Sigmoid colon (tissue), 7 donors: ENCODE data around the gene C5AR2. TPM values are rescaled to one million over a fixed set of nuclear protein-coding genes. Genes with fewer than 3 reads are reported as not detected.

Experiments
- DNase-seq: peaks from one replicate; pipeline ENCODE4 v3.0.0-alpha.2; 2019
- H3K27ac ChIP-seq, 4 donors: fragments of 200-600 bp; sonication (generic); one replicate each; pipeline ENCODE4 v1.5.1; 2016 to 2019; ENCODE audit warnings: mild to moderate bottlenecking in 1 of 4
- H3K27me3 ChIP-seq, 3 donors: fragments of 200-600 bp; sonication (generic); one replicate each; pipeline ENCODE4 v1.5.1; 2019; ENCODE audit warnings: mild to moderate bottlenecking in 1 of 3
- H3K36me3 ChIP-seq, 4 donors: fragments of 200-600 bp; sonication (generic); one replicate each; pipeline ENCODE4 v1.5.1; 2016 to 2019
- H3K4me1 ChIP-seq, 4 donors: fragments of 200-600 bp; sonication (generic); one replicate each; pipeline ENCODE4 v1.5.1; 2017 to 2019
- H3K4me3 ChIP-seq, 4 donors: fragments of 200-600 bp; sonication (generic); one replicate each; pipeline ENCODE4 v1.5.1; 2017 to 2019; ENCODE audit warnings: mild to moderate bottlenecking in 2 of 4, moderate library complexity in 1 of 4
- H3K9me3 ChIP-seq, 4 donors: fragments of 200-600 bp in 3 of 4; sonication (generic) in 3 of 4; one replicate each; pipeline versions ENCODE4 v1.5.1 to v1.6.1; 2013 to 2019
- EP300 ChIP-seq, 4 donors: sonication (generic); formaldehyde crosslinking; IDR thresholded peaks; one replicate each; pipeline ENCODE4 v1.6.1; 2017; ENCODE audit warnings: antibody characterized with exemption in 4 of 4
- POLR2A ChIP-seq, 2 donors: fragments of 450-650 bp; IDR thresholded peaks; one replicate each; pipeline ENCODE4 v1.6.1; 2016; ENCODE audit warnings: antibody characterized with exemption in 2 of 2, mild to moderate bottlenecking in 2 of 2, moderate library complexity in 2 of 2
- POLR2AphosphoS5 ChIP-seq, 4 donors: sonication (generic); formaldehyde crosslinking; IDR thresholded peaks; one replicate each; pipeline ENCODE4 v1.6.1; 2017; ENCODE audit warnings: antibody characterized with exemption in 4 of 4
- WGBS, 2 donors: extraction: QIAGEN DNeasy Blood & Tissue Kit; methylation state at CpG; one replicate each; pipeline ENCODE4 v1.1.7; 2013; 5-methylcytosine and 5-hydroxymethylcytosine counted together
- intact Hi-C: fragments of 100-400 bp; cut with DNase I; formaldehyde crosslinking; loops from one replicate; pipeline ENCODE4 v1.15.1; 2023
- polyA plus RNA-seq, 3 donors: library from polyadenylated mRNA; stranded (reverse); fragments of 200-250 nt; gene quantifications; one replicate each; pipeline ENCODE4 v1.2.3, GENCODE V29; 2013
- total RNA-seq, 4 donors: library from RNA; depleted of rRNA; stranded (reverse); fragments of >200 nt; gene quantifications; one replicate each; pipeline ENCODE4 v1.1.0, GENCODE V29; 2016
- TF ChIP-seq, protein P1 (sequence below), 4 experiments: fragments of 450-650 bp in 3 of 4; fragments of 200-600 bp in 1 of 4; IDR thresholded peaks; one replicate each; pipeline ENCODE4 v1.5.1; 2016 to 2019; ENCODE audit warnings: antibody characterized with exemption in 4 of 4, mild to moderate bottlenecking in 3 of 4, moderate library complexity in 2 of 4
- donor health status: healthy with polysubstance abuse.
- donor health status: Bipolar disorder and iron deficiency.
- donor health status: healthy.

Gene C5AR2
- total and polyA plus RNA-seq, 7 donors = 0.60 to 2.7 (median 1.4) TPM

DNA sequence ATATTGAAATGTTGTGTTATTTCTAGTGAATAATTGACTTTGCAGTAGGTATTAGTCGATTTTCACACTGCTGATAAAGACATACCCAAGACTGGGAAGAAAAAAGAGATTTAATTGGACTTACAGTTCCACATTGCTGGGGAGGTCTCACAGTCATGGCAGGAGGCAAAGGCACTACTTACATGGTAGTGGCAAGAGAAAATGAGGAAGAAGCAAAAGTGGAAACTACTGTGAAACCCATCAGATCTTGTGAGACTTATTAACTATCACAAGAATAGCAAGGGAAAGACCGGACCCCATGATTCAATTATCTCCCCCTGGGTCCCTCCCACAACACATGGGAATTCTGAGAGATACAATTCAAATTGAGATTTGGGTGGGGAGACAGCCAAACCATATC is 9.9 kb upstream of the C5AR2 start:
- Histone ChIP-seq H3K36me3 (no peaks in the 10 kb centered on the region), H3K27me3 (peaks cover 0 to 12% (median 10%) of the 10 kb centered on the region in 3 donors), H3K4me1 (no peaks in the 10 kb centered on the region), H3K27ac (peak overlapping the region in 2 of 4 donors; percentile 11 to 42), H3K4me3 (no peak overlapping the region), H3K9me3 (no peaks in the 10 kb centered on the region)
- no peak for DNase-seq
- 63 to 78% methylated on average over 2 of the region's 2 CpGs for WGBS, 2 donors
- no peak for TF ChIP-seq POLR2A (IDR thresholded peaks at IDR 0.05)
- peak in 1 of 4 donors; percentile 12 for TF ChIP-seq POLR2AphosphoS5 (IDR thresholded peaks at IDR 0.05)
- no peak for TF ChIP-seq EP300 (IDR thresholded peaks at IDR 0.05)
- intact Hi-C loops = no loop called here

DNA sequence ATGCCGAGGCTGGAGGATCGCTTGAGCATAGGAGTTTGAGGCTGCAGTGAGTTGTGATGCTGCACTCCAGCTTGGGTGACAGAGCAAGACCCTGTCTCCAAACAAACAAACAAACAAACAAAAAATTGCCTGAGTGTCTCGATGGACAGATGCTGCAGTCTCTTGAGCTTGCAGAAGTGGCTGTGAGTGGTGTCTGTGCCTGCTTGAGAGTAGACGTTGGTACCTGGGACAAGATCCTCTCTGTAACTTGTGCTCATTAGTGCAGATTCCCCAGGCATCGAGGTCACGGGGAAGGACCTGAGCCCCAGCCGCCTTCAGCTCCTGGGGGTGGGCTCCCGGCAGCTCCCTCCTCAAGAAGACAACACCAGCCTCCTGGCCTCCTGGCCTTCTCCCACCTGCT is 8.6 kb upstream of the C5AR2 start:
- TF ChIP-seq POLR2AphosphoS5 (IDR thresholded peaks at IDR 0.05) (no peak), EP300 (IDR thresholded peaks at IDR 0.05) (no peak), POLR2A (IDR thresholded peaks at IDR 0.05) (no peak)
- TF ChIP-seq, protein P1, sequence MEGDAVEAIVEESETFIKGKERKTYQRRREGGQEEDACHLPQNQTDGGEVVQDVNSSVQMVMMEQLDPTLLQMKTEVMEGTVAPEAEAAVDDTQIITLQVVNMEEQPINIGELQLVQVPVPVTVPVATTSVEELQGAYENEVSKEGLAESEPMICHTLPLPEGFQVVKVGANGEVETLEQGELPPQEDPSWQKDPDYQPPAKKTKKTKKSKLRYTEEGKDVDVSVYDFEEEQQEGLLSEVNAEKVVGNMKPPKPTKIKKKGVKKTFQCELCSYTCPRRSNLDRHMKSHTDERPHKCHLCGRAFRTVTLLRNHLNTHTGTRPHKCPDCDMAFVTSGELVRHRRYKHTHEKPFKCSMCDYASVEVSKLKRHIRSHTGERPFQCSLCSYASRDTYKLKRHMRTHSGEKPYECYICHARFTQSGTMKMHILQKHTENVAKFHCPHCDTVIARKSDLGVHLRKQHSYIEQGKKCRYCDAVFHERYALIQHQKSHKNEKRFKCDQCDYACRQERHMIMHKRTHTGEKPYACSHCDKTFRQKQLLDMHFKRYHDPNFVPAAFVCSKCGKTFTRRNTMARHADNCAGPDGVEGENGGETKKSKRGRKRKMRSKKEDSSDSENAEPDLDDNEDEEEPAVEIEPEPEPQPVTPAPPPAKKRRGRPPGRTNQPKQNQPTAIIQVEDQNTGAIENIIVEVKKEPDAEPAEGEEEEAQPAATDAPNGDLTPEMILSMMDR (IDR thresholded peaks at IDR 0.05) = no peak
- H3K27me3 ChIP-seq = peaks cover 0 to 12% (median 10%) of the 10 kb centered on the region in 3 donors
- H3K36me3 ChIP-seq = no peaks in the 10 kb centered on the region
- H3K9me3 ChIP-seq = no peaks in the 10 kb centered on the region
- H3K4me3 ChIP-seq = no peak overlapping the region
- DNase-seq = no peak
- intact Hi-C loops = no loop called here
- H3K4me1 ChIP-seq = no peaks in the 10 kb centered on the region
- H3K27ac ChIP-seq = peak overlapping the region in 2 of 4 donors; percentile 34 to 57
- 73 to 85% methylated on average over 8 of the region's 8 CpGs for WGBS, 2 donors

DNA sequence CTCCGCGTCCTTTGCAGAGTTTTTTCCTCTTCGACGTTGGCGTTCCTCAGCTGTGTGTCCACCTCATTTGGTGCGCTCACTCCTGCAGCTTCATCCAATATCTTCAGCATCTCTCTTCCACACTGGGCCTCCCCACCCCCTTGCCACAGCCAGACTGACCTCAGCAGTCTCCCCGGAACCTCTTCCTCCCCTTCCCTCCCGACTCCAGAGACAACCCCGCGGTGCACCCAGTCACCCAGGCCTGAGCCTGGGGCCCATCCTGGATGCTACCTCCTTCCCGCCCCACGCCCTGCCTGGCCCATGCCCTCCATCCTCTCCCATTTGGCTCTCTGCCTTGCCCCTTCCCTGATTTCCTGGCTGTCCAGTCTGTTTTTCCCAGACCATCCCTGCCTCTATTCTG is 8.1 kb upstream of the C5AR2 start:
- WGBS, 2 donors = 84 to 87% methylated on average over 12 of the region's 12 CpGs
- Histone ChIP-seq H3K4me3 (no peak overlapping the region), H3K4me1 (no peaks in the 10 kb centered on the region), H3K27ac (peak overlapping the region; percentile 26 to 57 (median 33)), H3K9me3 (no peaks in the 10 kb centered on the region), H3K36me3 (no peaks in the 10 kb centered on the region), H3K27me3 (peaks cover 0 to 12% (median 10%) of the 10 kb centered on the region in 3 donors)
- no peak for TF ChIP-seq POLR2AphosphoS5 (IDR thresholded peaks at IDR 0.05)
- no peak for TF ChIP-seq EP300 (IDR thresholded peaks at IDR 0.05)
- TF ChIP-seq, protein P1 (IDR thresholded peaks at IDR 0.05) = no peak
- TF ChIP-seq POLR2A (IDR thresholded peaks at IDR 0.05) = no peak
- intact Hi-C loops = no loop called here
- no peak for DNase-seq

DNA sequence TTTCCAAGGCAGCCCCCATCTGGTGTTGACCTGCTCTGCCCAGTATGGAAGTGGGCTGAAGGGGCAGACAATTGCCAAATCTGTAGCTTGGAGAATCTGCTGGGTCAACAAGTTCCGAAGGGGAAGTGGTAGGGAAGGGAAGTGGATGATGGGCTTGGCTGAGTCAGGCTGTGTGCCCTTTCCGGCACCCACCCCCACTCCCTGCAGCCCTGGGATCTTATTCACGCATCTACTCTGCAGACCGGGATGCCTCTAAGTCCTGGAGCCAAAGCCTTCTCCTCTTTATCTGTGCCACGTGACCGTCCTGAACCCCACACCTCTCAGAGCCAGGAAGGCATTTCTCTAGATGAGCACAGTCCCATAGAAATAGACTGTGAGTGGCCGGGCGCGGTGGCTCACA is 7.5 kb upstream of the C5AR2 start:
- peak overlapping the region; percentile 26 to 57 (median 33) for H3K27ac ChIP-seq
- DNase-seq = peak; percentile 74

DNA sequence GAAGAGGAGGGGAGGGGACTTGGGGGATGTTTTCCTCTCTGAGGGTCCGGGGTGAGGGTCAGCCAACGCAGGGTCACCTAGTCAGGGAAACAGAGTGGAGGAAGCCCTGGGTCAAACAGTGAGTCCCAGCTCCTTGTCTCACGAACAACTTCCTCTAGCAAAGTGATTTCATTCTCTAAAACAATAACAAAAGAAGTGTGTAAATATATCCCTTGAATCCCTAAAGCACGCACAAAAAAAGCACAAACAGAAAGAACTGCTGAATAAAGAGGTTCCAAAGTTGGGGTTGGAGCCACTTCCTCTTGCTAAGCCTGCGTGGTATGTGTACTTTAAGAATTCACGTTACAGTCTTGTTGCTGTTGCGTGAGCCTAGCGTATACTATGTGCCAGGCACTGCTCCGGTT is 1.5 kb upstream of the C5AR2 start:
- Histone ChIP-seq H3K9me3 (no peaks in the 10 kb centered on the region), H3K27ac (peak overlapping the region; percentile 29 to 58 (median 53)), H3K4me3 (no peak overlapping the region), H3K4me1 (no peaks in the 10 kb centered on the region), H3K36me3 (no peaks in the 10 kb centered on the region), H3K27me3 (peaks cover 0 to 8% (median 0%) of the 10 kb centered on the region in 3 donors)
- no peak for DNase-seq
- TF ChIP-seq POLR2AphosphoS5 (IDR thresholded peaks at IDR 0.05) (peak in 3 of 4 donors; percentile 17 to 50 (median 45)), POLR2A (IDR thresholded peaks at IDR 0.05) (no peak), EP300 (IDR thresholded peaks at IDR 0.05) (peak in 2 of 4 donors; percentile 71 to 75)
- intact Hi-C loops = no loop called here
- WGBS, 2 donors = 35% methylated on average over 9 of the region's 9 CpGs

More for the DNA sequence above, 7.5 kb upstream of the C5AR2 start:
- H3K4me1 ChIP-seq = no peaks in the 10 kb centered on the region
- H3K9me3 ChIP-seq = no peaks in the 10 kb centered on the region
- TF ChIP-seq, protein P1 (IDR thresholded peaks at IDR 0.05) = no peak
- TF ChIP-seq EP300 (IDR thresholded peaks at IDR 0.05) (peak in 1 of 4 donors; percentile 19), POLR2AphosphoS5 (IDR thresholded peaks at IDR 0.05) (peak in 3 of 4 donors; percentile 43 to 59 (median 58)), POLR2A (IDR thresholded peaks at IDR 0.05) (no peak)
- WGBS, 2 donors = 50 to 62% methylated on average over 9 of the region's 9 CpGs
- H3K4me3 ChIP-seq = no peak overlapping the region
- peaks cover 0 to 15% (median 9%) of the 10 kb centered on the region in 3 donors for H3K27me3 ChIP-seq
- intact Hi-C loops = no loop called here
- no peaks in the 10 kb centered on the region for H3K36me3 ChIP-seq

DNA sequence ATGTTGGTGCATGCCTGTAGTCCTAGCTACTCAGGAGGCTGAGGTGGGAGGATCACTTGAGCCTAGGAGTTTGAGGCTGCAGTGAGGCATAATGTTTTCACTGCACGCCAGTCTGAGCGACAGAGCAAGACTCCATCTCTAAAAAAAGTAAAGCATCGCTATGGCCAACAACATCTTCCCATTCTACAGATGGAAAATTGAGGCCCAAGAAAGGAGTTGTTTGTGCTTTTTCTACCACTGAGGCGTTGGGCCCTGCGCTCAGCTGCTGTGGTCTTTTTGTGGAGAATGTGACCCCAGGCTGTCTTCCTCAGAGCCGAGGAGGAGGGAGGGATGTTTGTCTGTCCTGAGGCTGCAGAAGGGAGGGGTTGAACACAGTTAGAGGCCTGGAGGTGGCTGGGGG is 485 bp upstream of the C5AR2 start:
- Histone ChIP-seq H3K4me1 (no peaks in the 10 kb centered on the region), H3K36me3 (no peaks in the 10 kb centered on the region), H3K4me3 (no peak overlapping the region), H3K27me3 (peaks cover 0 to 8% (median 0%) of the 10 kb centered on the region in 3 donors), H3K9me3 (no peaks in the 10 kb centered on the region), H3K27ac (peak overlapping the region in 3 of 4 donors; percentile 15 to 57 (median 38))
- WGBS, 2 donors = 83 to 88% methylated on average over 6 of the region's 6 CpGs
- no peak for DNase-seq
- TF ChIP-seq, protein P1 (IDR thresholded peaks at IDR 0.05) = no peak
- TF ChIP-seq POLR2AphosphoS5 (IDR thresholded peaks at IDR 0.05) = no peak
- no peak for TF ChIP-seq EP300 (IDR thresholded peaks at IDR 0.05)
- TF ChIP-seq POLR2A (IDR thresholded peaks at IDR 0.05) = no peak
- intact Hi-C loops = no loop called here
